ENCODE measurements around the gene ATAD1.
"Not testable (repeated sequence)": the region's sequence is repeated elsewhere in the genome, so short reads cannot be mapped to it uniquely, and the experiment has no call there.

ATAD1 gene

DNA sequence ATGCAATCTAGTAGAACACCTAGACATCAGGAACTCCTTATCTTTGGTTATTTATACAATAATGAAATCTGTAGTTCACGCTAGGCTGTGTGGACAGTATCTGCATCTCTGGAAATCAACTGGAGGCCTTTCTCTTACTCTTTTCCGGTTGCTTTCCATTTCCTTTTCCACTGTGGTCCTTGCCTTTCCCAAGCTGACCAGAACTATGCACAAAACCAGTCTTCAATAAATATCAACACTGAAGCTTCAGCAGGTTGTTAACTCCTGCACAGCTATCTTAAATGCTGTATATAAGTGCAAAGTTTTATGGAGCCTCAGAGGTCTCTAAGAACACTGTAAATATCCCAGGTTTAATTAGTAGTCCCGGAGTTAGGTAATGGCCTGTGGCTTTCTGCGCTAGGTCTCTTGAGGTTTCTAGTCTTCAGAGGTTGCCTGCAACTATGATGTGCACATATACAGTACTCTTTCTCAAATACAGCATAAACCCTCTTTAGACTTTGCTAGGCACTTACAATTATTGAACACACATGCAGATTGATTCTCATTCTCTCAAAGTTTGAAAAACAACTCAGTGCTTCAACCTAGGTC, 42.9 kb upstream of the ATAD1 start:
- in situ Hi-C loops (cut with HindIII; ENCODE audit: low pct_unique_long_range_greater_than_20kb, low sequenced_read_pairs): loop anchor here (25.0 kb wide), 1 partner anchor 251 kb away; no protein-coding TSS in a partner anchor
- TF ChIP-seq JUND (IDR thresholded peaks at IDR 0.05; ENCODE audit: low read depth): no peak
- no peak for DNase-seq (ENCODE audit: low read depth in 1 of 2, low spot score in 1 of 2)

DNA sequence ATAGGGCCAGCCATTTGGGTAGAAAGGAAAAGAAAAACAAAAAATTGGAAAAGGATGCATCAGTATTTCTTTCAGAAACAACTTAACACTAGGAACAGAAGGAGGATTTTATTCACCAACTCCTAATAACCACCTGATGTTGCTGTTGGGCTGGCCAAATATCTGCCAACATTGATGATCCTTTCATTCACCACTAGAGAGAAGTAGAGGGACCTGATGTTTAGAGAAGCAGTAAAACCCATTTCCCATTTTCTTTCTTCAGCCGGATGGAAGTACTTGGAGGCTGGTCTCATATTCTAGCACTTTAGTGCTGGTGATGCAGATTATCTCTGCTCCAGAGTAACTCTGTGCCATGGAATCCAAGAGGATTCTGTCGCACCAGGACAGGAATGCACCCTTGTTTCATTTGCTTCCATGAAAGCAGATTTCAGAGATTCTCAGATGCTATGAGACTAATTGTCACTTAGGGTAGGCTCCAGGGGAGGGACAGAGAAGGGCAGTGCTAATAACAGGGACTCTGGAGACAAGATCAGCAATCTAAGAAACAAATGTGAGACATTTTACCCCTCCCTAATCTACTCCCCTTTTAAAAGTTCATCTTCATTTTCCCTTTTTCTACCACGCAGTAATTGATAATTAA, 42.2 kb upstream of the ATAD1 start:
- in situ Hi-C loops (cut with HindIII; ENCODE audit: low pct_unique_long_range_greater_than_20kb, low sequenced_read_pairs): loop anchor here (25.0 kb wide), 1 partner anchor 252 kb away; no protein-coding TSS in a partner anchor
- TF ChIP-seq JUND (IDR thresholded peaks at IDR 0.05; ENCODE audit: low read depth): no peak
- peak; percentile 61 to 90 for DNase-seq (ENCODE audit: low read depth in 1 of 2, low spot score in 1 of 2)

DNA sequence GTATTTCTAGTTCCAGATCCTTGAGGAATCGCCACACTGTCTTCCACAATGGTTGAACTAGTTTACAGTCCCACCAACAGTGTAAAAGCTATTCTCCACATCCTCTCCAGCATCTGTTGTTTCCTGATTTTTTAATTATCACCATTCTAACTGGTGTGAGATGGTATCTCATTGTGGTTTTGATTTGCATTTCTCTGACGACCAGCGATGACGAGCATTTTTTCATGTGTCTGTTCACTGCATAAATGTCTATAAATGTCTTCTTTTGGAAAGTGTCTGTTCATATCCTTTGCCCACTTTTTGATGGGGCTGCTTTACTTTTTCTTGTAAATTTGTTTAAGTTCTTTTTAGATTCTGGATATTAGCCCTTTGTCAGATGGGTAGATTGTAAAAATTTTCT, 37.6 kb upstream of the ATAD1 start:
- in situ Hi-C loops (cut with HindIII; ENCODE audit: low pct_unique_long_range_greater_than_20kb, low sequenced_read_pairs): loop anchor here (25.0 kb wide), 1 partner anchor 257 kb away; no protein-coding TSS in a partner anchor
- not testable (repeated sequence) for DNase-seq (ENCODE audit: low read depth in 1 of 2, low spot score in 1 of 2)

DNA sequence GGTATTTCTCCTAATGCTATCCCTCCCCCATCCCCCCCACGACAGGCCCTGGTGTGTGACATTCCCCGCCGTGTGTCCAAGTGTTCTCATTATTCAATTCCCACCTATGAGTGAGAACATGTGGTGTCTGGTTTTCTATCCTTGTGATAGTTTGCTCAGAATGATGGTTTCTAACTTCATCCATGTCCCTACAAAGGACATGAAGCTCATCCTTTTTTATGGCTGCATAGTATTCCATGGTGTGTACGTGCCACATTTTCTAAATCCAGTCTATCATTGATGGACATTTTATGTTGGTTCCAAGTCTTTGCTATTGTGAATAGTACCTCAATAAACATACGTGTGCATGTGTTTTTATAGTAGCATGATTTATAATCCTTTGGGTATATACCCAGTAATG, 37.2 kb upstream of the ATAD1 start:
- in situ Hi-C loops (cut with HindIII; ENCODE audit: low pct_unique_long_range_greater_than_20kb, low sequenced_read_pairs): loop anchor here (25.0 kb wide), 1 partner anchor 257 kb away; no protein-coding TSS in a partner anchor
- DNase-seq (ENCODE audit: low read depth in 1 of 2, low spot score in 1 of 2): not testable (repeated sequence)

DNA sequence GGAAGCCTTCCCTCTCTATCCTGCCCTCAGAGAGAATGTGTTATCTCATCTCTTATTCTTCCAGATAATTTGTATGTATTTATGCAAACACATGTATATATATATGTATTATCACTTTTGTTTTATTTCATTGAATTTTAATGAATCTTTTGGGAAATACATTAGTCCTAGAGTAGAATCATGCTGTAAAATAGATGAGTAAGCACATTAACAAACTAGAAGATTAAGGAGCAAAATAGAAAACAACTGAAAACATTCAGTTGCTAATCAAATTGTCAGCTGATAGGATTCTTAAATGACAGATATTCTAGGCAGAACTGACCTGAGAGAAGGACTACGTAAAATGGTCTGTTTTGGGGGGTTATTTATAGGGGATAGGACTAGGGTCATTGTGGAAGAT, 34.1 kb upstream of the ATAD1 start:
- TF ChIP-seq JUND (IDR thresholded peaks at IDR 0.05; ENCODE audit: low read depth): no peak
- in situ Hi-C loops (cut with HindIII; ENCODE audit: low pct_unique_long_range_greater_than_20kb, low sequenced_read_pairs): loop anchor here (25.0 kb wide), 1 partner anchor 260 kb away; no protein-coding TSS in a partner anchor
- DNase-seq (ENCODE audit: low read depth in 1 of 2, low spot score in 1 of 2): no peak

DNA sequence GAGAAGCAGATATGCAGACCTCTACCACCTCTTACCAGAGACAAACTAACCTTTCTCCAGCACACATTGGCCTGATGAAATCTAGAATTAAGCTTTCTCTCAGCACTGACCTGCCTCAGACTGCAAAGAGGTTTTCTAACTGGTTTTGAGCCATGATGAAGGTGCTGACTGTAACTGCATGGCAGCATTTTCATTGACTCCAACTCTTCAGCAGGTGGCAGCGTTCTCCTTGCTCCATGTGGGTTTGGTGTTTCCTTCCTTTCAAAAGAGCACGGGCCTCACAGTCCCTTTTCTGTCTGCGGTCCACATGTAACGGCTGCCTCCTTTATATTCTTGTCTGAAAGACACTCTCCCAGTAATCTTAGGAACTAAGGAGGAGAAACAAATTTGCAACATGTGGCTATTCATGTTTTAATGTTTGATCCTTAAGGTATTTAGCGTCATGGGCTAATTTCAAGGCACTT, 32.7 kb upstream of the ATAD1 start:
- TF ChIP-seq JUND (IDR thresholded peaks at IDR 0.05; ENCODE audit: low read depth): no peak
- in situ Hi-C loops (cut with HindIII; ENCODE audit: low pct_unique_long_range_greater_than_20kb, low sequenced_read_pairs): loop anchor here (25.0 kb wide), 1 partner anchor 262 kb away; no protein-coding TSS in a partner anchor
- DNase-seq (ENCODE audit: low read depth in 1 of 2, low spot score in 1 of 2): peak; percentile 35 to 88

DNA sequence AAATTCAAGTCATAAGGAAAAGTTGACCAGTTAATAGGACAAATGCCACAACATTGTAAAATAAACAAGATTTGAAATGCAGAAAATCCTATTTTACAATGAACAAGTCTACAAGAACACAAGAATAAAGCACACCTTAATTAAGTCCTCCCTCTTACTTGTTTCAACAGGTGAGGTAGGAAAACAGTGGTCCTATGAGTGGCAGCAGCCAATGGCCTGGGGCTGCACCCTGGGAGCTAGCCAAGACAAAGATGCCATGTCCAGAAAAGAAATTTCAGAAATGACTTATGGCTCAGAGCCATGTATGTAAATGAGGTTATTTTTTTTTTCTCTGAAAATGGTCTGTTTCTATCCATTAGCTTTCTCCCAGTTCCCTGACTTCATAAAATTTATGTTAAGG, 31.0 kb upstream of the ATAD1 start:
- peak in 1 of 2 experiments; percentile 90 for DNase-seq (ENCODE audit: low read depth in 1 of 2, low spot score in 1 of 2)
- TF ChIP-seq JUND (IDR thresholded peaks at IDR 0.05; ENCODE audit: low read depth): no peak
- in situ Hi-C loops (cut with HindIII; ENCODE audit: low pct_unique_long_range_greater_than_20kb, low sequenced_read_pairs): no loop called here

DNA sequence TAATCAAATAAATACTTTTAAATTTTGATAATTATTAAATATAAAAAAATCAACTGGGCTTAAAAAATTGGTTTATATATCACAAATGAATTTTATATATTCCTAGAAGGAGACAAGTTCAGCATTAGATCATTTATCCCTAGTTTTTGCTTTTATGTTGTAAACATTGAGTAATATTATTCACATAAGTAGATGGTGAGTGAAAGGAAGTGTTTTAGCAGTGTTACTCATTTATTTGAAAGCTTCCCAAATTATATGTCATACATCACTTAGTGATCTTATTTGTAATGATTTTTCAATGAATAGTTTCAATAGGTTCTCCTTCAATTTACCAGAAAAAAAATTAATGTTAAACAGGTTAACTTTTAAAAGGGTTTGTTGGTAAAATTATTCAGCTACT, 29.5 kb upstream of the ATAD1 start:
- DNase-seq (ENCODE audit: low read depth in 1 of 2, low spot score in 1 of 2): no peak
- in situ Hi-C loops (cut with HindIII; ENCODE audit: low pct_unique_long_range_greater_than_20kb, low sequenced_read_pairs): no loop called here
- TF ChIP-seq JUND (IDR thresholded peaks at IDR 0.05; ENCODE audit: low read depth): no peak

DNA sequence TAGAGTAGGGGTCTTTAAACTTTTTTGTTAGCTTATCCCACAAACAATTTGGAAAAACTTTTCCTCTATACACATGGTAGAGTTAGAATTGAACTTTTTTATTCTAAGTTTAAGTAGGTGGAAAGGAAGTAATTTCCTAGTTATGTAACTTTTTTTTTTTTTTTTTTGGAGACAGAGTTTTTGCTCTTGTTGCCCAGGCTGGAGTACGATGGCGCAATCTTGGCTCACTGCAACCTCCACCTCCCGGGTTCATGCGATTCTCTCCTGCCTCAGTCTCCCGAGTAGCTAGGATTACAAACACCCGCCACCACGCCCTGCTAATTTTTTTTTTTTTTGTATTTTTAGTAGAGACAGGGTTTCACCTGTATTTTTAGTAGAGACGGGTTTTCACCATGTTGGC, 28.7 kb upstream of the ATAD1 start:
- in situ Hi-C loops (cut with HindIII; ENCODE audit: low pct_unique_long_range_greater_than_20kb, low sequenced_read_pairs); DNase-seq (ENCODE audit: low read depth in 1 of 2, low spot score in 1 of 2): not testable (repeated sequence)

DNA sequence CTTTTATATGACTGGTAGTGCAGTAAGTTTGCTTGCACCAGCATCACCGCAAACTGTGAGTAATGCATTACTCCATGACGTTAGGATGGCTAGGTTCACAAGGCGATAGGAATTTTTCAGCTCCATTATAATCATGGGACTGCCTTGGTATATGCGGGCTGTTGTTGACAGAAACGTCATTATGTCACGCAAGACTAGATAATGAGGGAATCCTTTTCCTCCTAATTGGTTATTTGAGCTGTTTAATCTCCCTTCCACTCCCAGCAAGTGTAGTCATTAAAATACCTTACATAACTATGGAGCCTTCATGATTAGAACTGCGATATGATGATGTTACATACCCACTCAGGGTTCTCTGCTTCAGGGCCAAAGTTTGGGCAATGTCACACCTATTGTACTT, 28.0 kb upstream of the ATAD1 start:
- peak in 1 of 2 experiments; percentile 45 for DNase-seq (ENCODE audit: low read depth in 1 of 2, low spot score in 1 of 2)
- no peak for TF ChIP-seq JUND (IDR thresholded peaks at IDR 0.05; ENCODE audit: low read depth)
- in situ Hi-C loops (cut with HindIII; ENCODE audit: low pct_unique_long_range_greater_than_20kb, low sequenced_read_pairs): no loop called here

DNA sequence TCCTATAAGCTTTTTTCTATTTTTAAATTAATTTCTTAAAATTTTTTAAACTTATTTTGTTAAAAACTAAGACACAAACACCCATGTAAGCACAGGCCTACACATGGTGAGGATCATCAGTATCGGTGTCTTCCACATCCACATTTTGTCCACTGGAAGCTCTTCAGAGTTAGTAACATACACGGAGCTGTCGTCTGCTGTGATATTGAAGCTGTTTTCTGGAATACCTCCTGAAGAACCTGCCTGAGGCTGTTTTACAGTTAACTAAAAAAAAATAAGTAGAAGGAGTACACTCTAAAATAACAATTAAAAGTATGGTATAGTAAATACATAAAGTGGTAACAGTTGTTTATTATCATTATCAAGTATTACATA, 27.6 kb upstream of the ATAD1 start:
- no peak for TF ChIP-seq JUND (IDR thresholded peaks at IDR 0.05; ENCODE audit: low read depth)
- no peak for DNase-seq (ENCODE audit: low read depth in 1 of 2, low spot score in 1 of 2)
- in situ Hi-C loops (cut with HindIII; ENCODE audit: low pct_unique_long_range_greater_than_20kb, low sequenced_read_pairs): no loop called here

DNA sequence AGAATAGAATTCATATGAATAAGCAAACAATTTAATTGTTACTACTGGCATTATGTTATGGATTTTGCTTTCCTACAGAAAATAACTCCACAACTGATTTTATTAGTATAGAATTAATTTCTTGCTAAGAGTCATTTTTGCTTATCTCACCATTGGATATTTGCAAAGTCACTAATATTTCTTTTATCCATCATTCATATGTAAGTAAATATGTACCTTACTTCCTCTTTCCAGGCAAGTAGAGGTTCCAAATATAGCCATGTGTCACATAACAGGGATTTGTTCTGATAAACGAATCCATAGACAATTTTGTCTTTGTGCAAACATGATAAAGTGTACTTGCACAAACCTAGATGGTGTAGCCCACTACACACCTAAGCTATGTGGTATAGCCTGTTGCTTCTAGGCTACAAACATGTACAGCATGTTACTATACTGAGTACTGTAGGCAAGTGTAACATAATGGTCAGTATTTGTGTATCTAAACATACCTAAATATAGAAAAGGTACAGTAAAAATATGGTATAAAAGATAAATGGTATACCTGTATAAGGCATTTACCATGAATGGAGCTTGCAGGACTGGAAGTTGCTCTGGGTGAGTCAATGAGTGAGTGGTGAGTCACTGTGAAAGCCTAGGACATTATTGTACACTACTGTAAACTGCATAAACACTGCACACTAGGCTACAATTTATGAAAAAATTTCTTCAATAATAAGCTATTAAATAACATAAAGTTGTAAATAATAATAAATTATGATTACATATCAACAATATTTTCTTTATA, 27.0 kb upstream of the ATAD1 start:
- in situ Hi-C loops (cut with HindIII; ENCODE audit: low pct_unique_long_range_greater_than_20kb, low sequenced_read_pairs): no loop called here
- no peak for TF ChIP-seq JUND (IDR thresholded peaks at IDR 0.05; ENCODE audit: low read depth)
- no peak for DNase-seq (ENCODE audit: low read depth in 1 of 2, low spot score in 1 of 2)

DNA sequence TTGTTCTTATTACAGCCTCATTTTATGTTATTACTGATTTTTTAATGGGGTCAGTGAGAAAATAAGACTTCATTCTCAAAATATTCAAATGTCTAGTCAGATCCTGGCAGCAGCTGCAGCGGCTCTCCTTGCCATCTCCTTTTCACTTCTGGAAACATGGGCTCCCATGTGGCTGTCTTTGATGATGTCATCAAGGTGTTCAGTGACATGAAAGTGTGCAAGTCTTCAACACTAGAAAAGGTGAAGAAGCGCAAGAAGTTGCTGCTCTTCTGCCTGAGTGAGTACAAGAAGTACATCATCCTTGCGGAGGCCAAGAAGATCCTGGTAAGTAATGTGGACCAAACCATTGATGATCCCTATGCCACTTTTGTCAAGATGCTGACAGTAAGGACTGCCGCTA, 25.7 kb upstream of the ATAD1 start:
- no peak for TF ChIP-seq JUND (IDR thresholded peaks at IDR 0.05; ENCODE audit: low read depth)
- no peak for DNase-seq (ENCODE audit: low read depth in 1 of 2, low spot score in 1 of 2)
- in situ Hi-C loops (cut with HindIII; ENCODE audit: low pct_unique_long_range_greater_than_20kb, low sequenced_read_pairs): no loop called here
